Measurements from ENCODE around the gene NOL11. TPM values are rescaled to one million over a fixed set of nuclear protein-coding genes. Genes with fewer than 3 reads are reported as not detected.
A peak's percentile ranks its signal among the peaks of the same experiment; 100 is the strongest.

Gene NOL11
- total RNA-seq, 2 donors from 2014 or later, result 18.6 to 18.9 TPM

- no peak for DNase-seq (ENCODE audit: low spot score)
Measured at GRCh38 chr17:67711916-67712315, 5.8 kb upstream of the NOL11 start.

GRCh38 chr17:67712375-67712774 lies 5.4 kb upstream of the NOL11 start:
- Histone ChIP-seq H3K4me3 (no peak overlapping the region), H3K4me1 (peaks cover 0 to 6% of the 10 kb centered on the region in 2 donors), H3K27me3 (no peaks in the 10 kb centered on the region), H3K27ac (no peak overlapping the region), H3K9me3 (no peaks in the 10 kb centered on the region), H3K36me3 (no peaks in the 10 kb centered on the region)
- no peak for TF ChIP-seq CTCF (IDR thresholded peaks at IDR 0.05)
- no peak for DNase-seq (ENCODE audit: low spot score)

More at GRCh38 chr17:67711916-67712315, 5.8 kb upstream of the NOL11 start:
- no peaks in the 10 kb centered on the region for H3K36me3 ChIP-seq
- peaks cover 0 to 1% of the 10 kb centered on the region in 2 donors for H3K4me1 ChIP-seq
- no peaks in the 10 kb centered on the region for H3K9me3 ChIP-seq
- H3K27me3 ChIP-seq, result no peaks in the 10 kb centered on the region
- TF ChIP-seq CTCF (IDR thresholded peaks at IDR 0.05), result no peak
- H3K27ac ChIP-seq, result no peak overlapping the region
- H3K4me3 ChIP-seq, result no peak overlapping the region

DNA sequence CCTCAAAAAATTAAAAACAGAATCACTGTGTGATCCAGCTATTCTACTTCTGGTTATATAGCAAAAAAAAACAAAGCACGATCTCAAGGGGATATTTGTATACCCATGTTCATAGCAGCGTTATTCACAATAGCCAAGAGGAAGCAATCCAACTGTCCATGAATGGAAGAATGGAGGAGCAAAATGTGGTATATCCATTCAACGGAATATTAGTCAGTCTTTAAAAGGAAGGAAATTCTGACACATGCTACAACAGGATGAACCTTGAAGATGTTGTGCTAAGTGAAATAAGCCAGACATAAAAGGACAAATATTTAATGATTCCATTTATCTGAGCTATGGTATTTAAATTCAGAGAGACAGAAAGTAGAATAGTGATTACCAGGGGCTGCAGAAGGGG lies 4.6 kb upstream of the NOL11 start:
- no peaks in the 10 kb centered on the region for H3K27me3 ChIP-seq
- H3K4me3 ChIP-seq, result no peak overlapping the region
- TF ChIP-seq CTCF (IDR thresholded peaks at IDR 0.05), result no peak
- no peaks in the 10 kb centered on the region for H3K9me3 ChIP-seq
- H3K36me3 ChIP-seq, result no peaks in the 10 kb centered on the region
- no peak for DNase-seq (ENCODE audit: low spot score)
- no peak overlapping the region for H3K27ac ChIP-seq
- peaks cover 0 to 6% of the 10 kb centered on the region in 2 donors for H3K4me1 ChIP-seq

DNA sequence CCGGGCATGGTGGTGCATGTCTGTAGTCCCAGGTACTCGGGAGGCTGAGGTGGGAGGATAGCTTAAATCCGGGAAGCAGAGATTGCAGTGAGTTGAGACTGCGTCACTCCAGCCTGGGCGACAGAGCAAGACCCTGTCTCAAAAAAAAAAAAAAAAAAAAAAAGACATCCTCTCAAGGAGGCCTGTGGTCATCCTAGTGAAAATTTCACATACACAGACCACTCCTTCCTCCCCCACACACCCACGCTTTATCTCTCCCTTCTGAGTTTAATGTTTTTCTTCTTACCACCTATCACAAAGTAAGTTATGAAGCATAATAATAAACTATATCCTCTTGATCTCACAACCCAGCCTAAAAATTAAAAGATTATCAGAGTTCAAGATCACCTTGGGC lies 1.3 kb upstream of the NOL11 start:
- DNase-seq (ENCODE audit: low spot score), result no peak
- no peak for TF ChIP-seq CTCF (IDR thresholded peaks at IDR 0.05)
- peaks cover 0 to 20% of the 10 kb centered on the region in 2 donors for H3K4me1 ChIP-seq
- no peak overlapping the region for H3K27ac ChIP-seq
- H3K27me3 ChIP-seq, result no peaks in the 10 kb centered on the region
- H3K36me3 ChIP-seq, result peaks cover 12% of the 10 kb centered on the region
- no peaks in the 10 kb centered on the region for H3K9me3 ChIP-seq
- no peak overlapping the region for H3K4me3 ChIP-seq

- no peaks in the 10 kb centered on the region for H3K27me3 ChIP-seq
- TF ChIP-seq CTCF (IDR thresholded peaks at IDR 0.05), result no peak
- H3K27ac ChIP-seq, result peak overlapping the region; percentile 88 to 89
- peaks cover 20% of the 10 kb centered on the region for H3K36me3 ChIP-seq
- DNase-seq (ENCODE audit: low spot score), result no peak
- H3K4me1 ChIP-seq, result peaks cover 0 to 20% of the 10 kb centered on the region in 2 donors
- H3K9me3 ChIP-seq, result no peaks in the 10 kb centered on the region
- peak overlapping the region; percentile 73 to 92 for H3K4me3 ChIP-seq
Measured at GRCh38 chr17:67717192-67717623, 528 bp upstream of the NOL11 start.

- DNase-seq (ENCODE audit: low spot score), result no peak
- Histone ChIP-seq H3K9me3 (no peaks in the 10 kb centered on the region), H3K27me3 (no peaks in the 10 kb centered on the region), H3K4me1 (peaks cover 0 to 20% of the 10 kb centered on the region in 2 donors), H3K27ac (peak overlapping the region; percentile 88 to 89), H3K36me3 (peaks cover 28% of the 10 kb centered on the region), H3K4me3 (peak overlapping the region; percentile 73 to 92)
- no peak for TF ChIP-seq CTCF (IDR thresholded peaks at IDR 0.05)
Measured at GRCh38 chr17:67718325-67718941, 697 bp downstream of the NOL11 start.

Measured in right atrium auricular region (tissue), 2 donors.